Right ventricle myocardium superior (tissue), 1 donor: ENCODE data around the gene GRK4. TPM values are rescaled to one million over a fixed set of nuclear protein-coding genes. Genes with fewer than 3 reads are reported as not detected.
A peak's percentile ranks its signal among the peaks of the same experiment; 100 is the strongest.
"Not testable (repeated sequence)": the region's sequence is repeated elsewhere in the genome, so short reads cannot be mapped to it uniquely, and the experiment has no call there.

ENCODE experiments used
- ATAC-seq: fragments of 200-7000 bp; cut with Tn5 transposase; one replicate; pipeline ENCODE4 v1.9.1; 2020; ENCODE audit warnings: mild to moderate bottlenecking; ENCODE audit not compliant: poor library complexity
- DNase-seq: peaks from one replicate; pipeline ENCODE4 v3.0.0-alpha.2; 2020
- intact Hi-C: fragments of 100-400 bp; cut with DNase I; formaldehyde crosslinking; loops from one replicate; pipeline ENCODE4 v1.11.2; 2022
- total RNA-seq: library from RNA; stranded (reverse); fragmentation: NEBNext Ultra II Directional; extraction: Animal tissue kit (Norgen Biotek cat#: 25700); gene quantifications from one replicate; pipeline ENCODE4 v1.2.1, GENCODE V29; 2021
- donor health status: DM: no; HTN: yes; CAD: no; lungs with severe emphysema.

Gene GRK4
- total RNA-seq, 1 donor from 2014 or later = 8.8 TPM

DNA sequence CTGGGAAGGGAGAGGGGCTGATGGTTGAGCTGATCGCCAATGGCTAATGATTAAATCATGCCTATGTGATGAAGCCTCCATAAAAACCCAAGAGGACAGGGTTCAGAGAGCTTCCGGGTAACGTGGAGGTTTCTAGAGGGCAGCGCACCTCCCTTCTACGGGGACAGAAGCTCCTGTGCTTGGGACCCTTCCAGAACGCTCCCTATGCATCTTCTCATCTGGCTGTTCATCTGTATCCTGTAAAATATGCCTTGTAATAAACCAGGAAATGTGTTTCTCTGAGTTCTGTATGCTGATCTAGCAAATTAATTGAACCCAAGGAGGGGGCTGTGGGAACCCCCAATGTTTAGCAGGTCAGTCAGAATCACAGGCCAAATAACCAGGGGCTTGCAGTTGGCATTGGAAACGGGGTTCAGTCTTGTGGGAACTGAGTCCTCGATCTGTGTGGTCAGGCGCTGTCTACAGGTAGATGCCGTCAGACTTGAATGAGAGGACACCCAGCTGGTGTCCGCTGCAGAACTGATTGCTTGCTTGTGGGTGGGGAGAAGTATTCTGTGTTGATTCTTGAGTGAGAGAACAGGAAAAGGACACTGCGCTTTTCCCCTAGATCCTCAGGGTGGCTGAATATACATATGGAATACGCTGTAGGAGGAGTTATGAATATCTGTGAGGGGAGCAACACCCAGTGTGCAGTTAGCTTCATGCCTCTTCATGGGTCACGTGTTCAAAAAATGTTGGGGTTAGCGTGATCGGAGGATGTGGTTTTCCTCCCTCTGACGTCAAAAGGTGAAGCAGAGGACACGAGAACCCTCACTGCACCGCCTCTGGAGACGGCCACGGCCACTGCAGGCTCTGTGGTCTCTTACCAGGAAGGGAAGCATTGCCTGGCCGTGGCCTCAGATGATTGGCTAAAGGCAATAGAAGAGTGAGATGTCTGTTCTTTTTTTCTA, 81.8 kb downstream of the GRK4 start:
- ATAC-seq (no peak), DNase-seq (peak; percentile 79)
- intact Hi-C loops = no loop called here

DNA sequence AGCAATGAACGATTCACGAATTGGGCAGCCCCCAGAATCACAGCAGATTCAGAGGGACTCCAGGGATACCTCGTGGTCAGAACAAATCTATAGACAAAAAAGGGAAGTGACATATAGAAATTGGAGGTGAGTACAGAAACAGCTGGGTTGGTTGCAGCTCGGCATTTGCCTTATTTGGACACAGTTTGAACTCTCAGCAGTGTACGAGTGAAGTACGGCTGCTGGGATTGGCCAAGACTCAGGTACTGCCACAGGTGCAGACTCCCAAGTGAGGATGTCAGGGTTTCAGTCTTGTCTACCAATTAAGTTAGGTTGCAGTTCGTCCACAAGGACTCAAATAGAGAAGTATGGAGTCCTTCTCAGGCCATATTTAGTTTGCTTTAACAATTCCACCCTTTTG, 82.8 kb downstream of the GRK4 start:
- ATAC-seq (no peak), DNase-seq (no peak)
- intact Hi-C loops = no loop called here

DNA sequence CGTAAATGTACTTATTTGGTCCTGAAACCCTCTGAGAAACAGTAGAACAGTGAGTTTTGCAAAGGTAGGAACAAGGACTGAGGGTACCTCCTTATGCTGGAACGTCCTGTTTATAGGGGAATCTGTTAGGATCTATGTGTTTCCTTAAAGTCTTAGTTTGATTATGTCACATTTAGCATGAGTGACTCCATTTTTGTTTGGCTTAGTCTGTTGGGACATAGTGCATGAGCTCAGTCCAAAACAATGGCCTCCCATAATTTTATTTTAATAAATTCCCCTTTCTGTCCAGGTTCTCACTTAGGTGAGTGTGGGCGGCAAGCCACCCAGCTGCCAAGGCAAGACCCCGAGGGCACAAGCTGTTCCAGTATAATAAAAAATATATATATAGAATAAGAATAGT, 83.3 kb downstream of the GRK4 start:
- ATAC-seq = no peak
- no peak for DNase-seq
- intact Hi-C loops = no loop called here

DNA sequence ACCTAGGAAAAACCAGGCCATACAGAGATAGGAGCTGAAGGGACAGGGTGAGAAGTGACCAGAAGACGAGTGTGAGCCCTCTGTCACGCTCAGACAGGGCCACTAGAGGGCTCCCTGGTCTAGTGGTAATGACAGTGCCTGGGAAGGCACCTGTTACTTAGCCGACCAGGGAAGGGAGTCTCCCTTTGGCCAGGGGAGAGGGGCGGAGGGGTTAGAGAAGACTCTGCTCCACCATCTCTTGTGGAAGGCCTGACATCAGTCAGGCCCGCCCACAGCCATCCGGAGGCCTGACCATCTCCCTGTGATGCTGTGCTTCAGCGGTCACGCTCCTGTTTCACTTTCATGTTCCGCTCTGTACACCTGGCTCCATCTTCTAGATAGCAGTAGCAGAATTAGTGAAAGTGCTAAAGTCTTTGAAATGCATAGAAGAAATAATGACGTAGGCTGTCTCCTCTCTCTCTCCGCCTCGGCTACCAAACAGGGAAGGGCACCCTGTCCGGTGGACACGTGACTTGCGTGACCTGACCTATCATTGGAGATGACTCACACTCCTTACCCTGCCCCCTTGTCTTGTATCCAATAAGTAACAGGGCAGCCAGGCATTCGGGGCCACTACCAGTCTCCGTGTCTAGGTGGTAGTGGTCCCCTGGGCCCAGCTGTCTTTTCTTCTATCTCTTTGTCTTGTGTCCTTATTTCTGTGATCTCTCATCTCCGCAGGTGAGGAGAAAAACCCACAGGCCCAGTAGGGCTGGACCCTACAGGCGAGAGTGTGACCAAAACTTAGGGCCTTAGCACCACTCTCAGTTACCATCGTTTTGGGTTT, 84.3 kb downstream of the GRK4 start:
- intact Hi-C loops = no loop called here
- peak; percentile 59 for ATAC-seq
- peak; percentile 73 for DNase-seq

DNA sequence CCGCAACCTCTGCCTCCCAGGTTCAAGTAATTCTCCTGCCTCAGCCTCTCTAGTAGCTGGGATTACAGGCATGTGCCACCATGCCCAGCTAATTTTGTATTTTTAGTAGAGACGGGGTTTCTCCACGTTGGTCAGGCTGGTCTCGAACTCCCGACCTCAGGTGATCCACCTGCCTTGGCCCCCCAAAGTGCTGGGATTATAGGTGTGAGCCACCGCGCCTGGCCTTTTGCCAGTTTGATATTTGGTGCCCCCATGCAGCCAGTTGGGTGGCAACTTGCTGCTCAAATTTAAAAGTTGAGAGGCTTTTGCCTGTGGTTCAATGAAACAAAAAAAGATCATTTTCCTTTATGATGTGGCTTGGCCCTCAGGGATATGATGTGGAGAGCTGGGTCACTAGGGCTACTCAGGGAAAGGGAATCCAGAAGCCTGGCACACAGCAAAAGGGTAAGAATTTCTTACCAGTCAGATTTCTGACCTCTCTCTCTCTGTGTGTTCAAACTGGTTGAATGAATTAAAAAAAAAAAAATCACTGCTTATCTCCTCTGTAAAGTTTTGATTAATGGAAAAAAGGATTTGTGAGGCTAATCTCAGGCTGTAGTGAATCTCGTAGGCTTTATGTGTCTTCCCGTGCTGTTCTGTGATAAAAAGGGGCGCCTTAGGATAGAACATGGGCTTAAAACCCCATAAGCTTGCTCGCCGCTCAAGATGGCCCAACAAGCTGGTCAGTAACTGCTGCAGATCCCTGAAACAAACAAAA, 87.9 kb downstream of the GRK4 start:
- intact Hi-C loops, ATAC-seq: not testable (repeated sequence)
- peak; percentile 19 for DNase-seq

DNA sequence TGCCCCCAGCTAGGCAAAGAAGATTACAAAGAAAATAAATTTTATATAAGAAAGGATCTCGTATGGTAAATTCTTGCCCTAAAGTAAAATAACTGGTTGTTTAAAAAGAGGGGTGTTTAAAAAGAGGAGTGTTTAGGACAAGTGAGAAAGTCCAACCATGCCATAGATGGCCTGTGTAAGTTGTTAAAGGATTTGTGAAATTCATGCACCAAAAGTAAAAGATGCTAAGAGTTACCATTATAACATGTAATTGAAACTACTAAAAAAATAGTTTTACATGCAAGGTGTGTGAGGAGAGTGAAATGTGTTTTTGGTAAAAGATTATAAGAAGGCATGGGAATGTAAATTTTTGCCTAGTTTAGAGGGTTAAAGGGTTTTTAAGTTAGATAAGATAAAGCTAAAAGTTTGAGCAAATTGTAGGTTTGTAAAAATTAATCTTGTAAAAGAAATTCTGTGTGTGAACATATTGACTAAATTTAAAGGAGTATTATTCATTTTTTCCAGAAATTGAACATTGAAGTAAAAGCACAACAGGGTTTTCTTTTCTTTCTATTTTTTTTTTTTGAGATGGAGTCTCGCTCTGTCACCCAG, 90.9 kb downstream of the GRK4 start:
- intact Hi-C loops = no loop called here
- ATAC-seq = no peak
- DNase-seq = no peak

DNA sequence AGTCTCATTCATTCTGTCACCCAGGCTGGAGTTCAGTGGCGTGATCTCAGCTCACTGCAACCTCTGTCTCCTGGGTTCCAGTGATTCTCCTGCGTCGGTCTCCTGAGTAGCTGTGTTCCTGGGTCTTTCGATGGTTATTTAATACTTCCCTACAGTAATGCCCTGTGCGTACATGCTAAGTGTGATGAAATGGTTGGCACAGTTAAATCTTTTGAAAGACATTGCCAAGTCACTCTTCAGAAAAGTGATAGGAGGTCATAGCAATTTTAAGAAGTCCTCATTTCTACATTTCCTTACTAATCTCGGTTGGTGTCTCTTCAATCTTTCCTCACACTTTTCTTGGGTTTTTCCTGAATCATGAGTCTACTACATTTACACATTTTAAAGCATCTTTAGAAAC, 96.6 kb downstream of the GRK4 start:
- no peak for DNase-seq
- no peak for ATAC-seq
- intact Hi-C loops = no loop called here

DNA sequence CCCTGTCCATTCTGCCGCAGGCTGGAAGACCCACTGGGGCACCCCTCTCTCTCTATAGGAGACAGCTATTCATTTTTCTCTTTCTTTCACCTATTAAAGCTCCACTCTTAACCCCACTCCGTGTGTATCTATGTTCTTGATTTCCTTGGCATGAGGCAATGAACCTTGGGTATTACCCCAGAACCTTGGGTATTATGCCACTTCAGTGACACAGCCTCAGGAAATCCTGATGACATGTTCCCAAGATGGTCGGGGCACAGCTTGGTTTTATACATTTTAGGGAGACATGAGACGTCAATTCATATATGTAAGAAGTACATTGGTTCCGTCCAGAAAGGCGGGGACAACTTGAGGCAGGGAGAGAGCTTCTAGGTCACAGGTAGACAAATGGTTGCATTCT, 97.6 kb downstream of the GRK4 start:
- ATAC-seq = no peak
- DNase-seq = no peak
- intact Hi-C loops = no loop called here

DNA sequence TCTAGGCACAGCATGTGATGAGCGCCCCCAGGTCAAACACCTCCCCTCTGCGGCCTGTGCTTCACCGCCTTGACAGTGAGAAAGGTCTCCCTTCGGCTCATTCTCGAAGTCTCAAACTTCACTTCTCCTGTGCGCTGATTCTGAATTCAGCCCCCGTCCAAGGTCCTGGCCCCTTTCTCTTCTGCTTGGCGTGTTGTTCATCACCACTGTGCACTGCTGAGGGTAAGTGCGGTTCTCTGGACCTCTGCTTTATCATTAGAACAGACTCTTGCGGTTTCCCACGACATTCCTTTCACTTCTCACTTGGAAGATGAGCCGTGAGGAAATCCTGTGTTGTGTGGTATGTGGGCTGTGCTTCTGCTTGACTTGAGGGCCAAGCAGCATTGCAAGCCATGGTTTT, 99.1 kb downstream of the GRK4 start:
- intact Hi-C loops = no loop called here
- ATAC-seq (no peak), DNase-seq (no peak)

DNA sequence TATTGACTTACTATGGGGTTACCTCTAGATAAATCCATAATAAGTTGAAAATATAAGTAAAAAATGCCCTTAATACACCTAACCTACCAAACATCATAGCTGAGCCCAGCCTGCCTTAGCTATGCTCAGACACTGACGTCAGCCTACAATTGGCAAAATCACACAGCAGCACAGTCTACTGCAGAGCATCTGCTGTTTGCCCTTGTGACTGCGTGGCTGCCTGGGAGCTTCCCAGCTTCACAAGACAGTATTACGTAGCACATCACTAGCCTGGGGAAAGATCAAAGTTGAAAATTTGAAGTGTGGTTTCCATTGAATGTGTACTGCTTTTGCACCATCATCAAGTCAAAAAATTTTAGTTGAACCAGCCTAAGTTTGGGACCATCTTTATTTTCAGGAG, 102.2 kb downstream of the GRK4 start:
- DNase-seq = no peak
- ATAC-seq = no peak
- intact Hi-C loops = no loop called here

DNA sequence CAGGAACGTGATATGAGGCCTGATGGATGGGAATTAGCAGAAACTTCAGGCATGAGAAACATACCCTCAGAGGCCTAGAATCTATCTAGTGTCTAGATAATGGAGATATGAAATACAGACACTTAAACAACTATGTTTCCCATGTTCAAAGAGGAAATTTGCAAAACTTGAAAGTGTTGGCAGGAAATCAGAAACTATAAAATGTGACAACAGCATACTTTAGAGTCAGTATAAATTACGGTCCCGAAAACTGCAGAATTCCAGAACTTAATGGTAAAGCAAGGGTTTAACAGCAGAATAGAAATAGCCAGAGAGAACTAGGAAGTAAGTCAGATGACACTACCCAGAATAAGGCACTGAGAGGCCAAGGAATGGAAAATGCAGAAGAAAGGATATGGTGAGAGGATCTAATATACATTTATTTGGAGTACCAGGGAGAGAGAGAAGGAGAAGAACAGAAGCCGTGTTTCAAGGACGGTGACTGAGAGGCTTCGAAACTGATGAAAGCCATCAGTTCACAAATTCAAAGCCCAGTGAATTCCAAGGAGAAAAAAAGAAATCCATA, 103.5 kb downstream of the GRK4 start:
- intact Hi-C loops = no loop called here
- no peak for ATAC-seq
- no peak for DNase-seq

DNA sequence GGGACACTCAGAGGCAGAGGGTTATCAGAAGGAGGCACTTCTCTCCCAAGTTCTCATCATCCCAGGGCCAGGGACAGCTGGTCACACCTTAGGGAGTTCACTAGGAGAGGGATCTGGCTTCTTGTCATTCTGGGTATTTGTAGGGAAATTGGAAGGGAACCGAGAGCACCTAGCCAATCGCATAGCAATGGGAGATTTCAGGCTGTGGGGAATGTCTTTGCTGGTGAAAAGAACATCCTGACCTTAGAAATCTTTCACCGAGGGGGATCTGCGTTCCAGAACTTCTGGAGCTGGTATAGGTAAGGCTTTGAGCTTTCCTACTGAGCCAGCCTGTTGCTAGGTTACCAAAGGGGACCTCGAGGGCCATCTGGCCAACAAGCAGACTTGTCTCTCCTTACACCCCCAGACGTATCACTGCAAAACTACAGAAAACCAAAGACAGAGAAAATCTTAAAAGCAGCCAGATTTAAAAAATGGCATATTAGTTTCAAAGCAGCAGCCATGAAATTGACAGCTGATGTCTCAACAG, 104.2 kb downstream of the GRK4 start:
- intact Hi-C loops = no loop called here
- DNase-seq = no peak
- ATAC-seq = no peak

DNA sequence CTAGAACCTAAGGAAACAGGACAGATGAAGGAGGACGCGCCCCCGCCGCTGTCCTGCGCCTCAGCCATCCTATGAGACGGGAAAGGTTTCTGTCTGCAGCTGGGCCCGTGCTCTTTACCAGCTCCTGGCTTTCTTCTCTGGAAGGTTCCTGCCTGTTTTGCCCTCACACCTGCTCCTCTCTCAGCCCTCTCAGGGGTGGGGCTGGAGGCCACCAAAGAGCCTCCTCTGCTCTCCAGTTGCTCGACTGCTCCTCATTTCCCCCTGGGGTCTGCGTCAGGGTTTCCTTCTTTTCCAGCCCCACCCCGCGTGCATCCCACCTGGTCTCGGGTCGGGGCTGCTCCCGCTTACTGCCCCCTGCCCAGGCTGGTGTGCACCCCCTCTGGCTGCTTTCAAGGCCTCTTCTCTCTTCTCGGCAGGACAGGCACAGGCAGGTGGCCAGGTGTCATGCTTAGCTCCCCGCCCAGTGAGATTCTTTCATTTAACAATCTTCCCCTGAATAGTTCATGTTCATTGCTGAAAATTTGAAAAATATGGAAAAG, 106.4 kb downstream of the GRK4 start:
- intact Hi-C loops = no loop called here
- ATAC-seq = no peak
- no peak for DNase-seq

DNA sequence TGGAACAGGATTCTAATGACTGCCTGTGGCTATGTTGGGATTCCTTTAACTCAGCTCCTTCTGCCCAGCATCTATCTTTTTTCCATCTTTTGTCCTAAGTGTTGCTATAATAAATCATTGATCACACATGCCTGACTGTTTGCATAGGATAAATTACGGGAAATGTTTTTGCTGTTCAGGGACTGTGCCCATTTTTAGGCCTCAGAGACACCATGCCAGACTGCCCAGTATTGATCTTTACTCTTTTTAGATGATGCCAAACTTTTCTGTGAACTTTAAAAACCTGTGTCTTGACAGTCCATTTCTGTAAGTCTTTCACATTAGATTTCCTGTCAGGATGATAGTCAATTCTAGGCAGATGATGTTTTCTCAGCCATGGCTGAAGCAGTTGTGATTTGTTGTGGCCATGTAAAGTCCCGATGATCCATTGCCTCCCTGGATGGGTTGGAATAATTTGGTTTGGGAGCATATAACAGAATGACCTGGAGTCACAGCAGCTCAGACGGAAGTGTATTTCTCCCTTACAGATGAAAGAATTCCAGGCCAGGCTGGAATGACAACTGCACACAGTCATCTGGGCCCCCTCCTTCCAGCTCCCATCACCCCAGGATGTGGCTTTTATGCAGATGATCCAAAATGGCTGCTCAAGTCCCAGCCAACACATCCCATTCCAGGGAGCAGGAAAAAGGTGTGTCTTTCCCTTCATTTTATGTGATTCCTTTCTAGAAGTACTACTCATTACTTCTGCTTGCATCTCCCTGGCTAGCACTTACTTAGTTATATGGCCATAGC, 107.5 kb downstream of the GRK4 start:
- ATAC-seq = no peak
- intact Hi-C loops = no loop called here
- no peak for DNase-seq

DNA sequence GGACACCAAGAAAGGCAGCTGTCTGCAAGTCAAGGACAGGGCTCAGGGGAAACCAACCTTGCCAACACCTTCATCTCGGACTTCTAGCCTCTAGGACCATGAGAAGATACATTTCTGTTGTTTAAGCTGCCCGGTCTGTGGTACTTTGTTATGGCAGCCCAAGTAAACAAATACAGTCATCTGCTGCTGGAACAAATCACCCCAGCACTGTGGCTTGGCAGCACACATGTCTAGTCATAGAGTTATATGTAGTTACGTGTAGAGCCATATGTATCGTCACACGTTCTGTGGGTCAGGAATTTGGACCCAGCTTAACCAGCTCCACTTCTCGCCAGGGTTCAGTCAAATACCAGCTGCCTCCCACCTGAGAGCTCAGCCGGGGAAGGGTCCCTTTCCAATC, 108.4 kb downstream of the GRK4 start:
- DNase-seq (no peak), ATAC-seq (no peak)
- intact Hi-C loops = no loop called here

DNA sequence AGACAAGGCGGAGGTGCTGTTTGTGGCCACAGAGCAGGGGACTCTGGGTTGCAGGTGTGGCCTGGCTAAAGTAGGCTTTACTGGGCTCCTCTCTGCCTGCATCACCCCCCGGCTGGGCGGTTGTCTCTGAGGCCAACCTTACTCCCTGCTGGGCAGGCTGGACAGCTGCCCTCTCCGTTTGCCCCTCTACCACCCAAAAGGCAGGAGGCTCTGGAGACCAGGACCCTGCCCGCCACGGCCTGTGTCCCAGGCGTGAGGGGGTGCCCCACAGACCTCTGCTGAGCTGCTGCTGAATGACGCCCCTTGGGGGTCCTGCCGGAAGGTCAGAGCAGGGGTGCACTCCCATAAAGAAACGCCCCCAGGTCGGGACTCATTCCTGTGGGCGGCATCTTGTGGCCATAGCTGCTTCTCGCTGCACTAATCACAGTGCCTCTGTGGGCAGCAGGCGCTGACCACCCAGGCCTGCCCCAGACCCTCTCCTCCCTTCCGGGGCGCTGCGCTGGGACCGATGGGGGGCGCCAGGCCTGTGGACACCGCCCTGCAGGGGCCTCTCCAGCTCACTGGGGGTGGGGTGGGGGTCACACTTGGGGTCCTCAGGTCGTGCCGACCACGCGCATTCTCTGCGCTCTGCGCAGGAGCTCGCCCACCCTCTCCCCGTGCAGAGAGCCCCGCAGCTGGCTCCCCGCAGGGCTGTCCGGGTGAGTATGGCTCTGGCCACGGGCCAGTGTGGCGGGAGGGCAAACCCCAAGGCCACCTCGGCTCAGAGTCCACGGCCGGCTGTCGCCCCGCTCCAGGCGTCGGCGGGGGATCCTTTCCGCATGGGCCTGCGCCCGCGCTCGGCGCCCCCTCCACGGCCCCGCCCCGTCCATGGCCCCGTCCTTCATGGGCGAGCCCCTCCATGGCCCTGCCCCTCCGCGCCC, 110.0 kb downstream of the GRK4 start:
- ATAC-seq = peak; percentile 4
- intact Hi-C loops = no loop called here
- peak; percentile 54 for DNase-seq
